NCI-H128 (cell line): ENCODE measurements around the gene PCAT7.
"Not testable (repeated sequence)": the region's sequence is repeated elsewhere in the genome, so short reads cannot be mapped to it uniquely, and the experiment has no call there.

Experiments
- DNase-seq: peaks from one replicate; lab custom pipeline; 2025; ENCODE audit not compliant: unreplicated experiment; lab: John Stamatoyannopoulos, UW

Gene PCAT7

GRCh38 chr9:94560237-94560636 is 5.4 kb downstream of the PCAT7 start:
- no peak for DNase-seq

GRCh38 chr9:94563548-94563947 is 8.7 kb downstream of the PCAT7 start:
- DNase-seq: no peak

GRCh38 chr9:94564279-94564678 is 9.4 kb downstream of the PCAT7 start:
- DNase-seq: not testable (repeated sequence)

- DNase-seq: no peak
Observed at GRCh38 chr9:94566550-94566949, 11.7 kb downstream of the PCAT7 start.

GRCh38 chr9:94567271-94567670 is 12.4 kb downstream of the PCAT7 start:
- DNase-seq: no peak

- no peak for DNase-seq
Observed at GRCh38 chr9:94568250-94568889, 13.5 kb downstream of the PCAT7 start.

- DNase-seq: no peak
Observed at GRCh38 chr9:94568972-94569712, 14.3 kb downstream of the PCAT7 start.

- no peak for DNase-seq
Observed at GRCh38 chr9:94576131-94576530, 21.2 kb downstream of the PCAT7 start.

- no peak for DNase-seq
Observed at GRCh38 chr9:94577036-94577435, 22.2 kb downstream of the PCAT7 start.

- no peak for DNase-seq
Observed at GRCh38 chr9:94577571-94577970, 22.7 kb downstream of the PCAT7 start.

GRCh38 chr9:94581728-94582127 is 26.8 kb downstream of the PCAT7 start:
- DNase-seq: no peak

GRCh38 chr9:94584555-94584954 is 29.7 kb downstream of the PCAT7 start:
- DNase-seq: no peak

- DNase-seq: no peak
Observed at GRCh38 chr9:94586316-94586715, 31.4 kb downstream of the PCAT7 start.

GRCh38 chr9:94586814-94587213 is 31.9 kb downstream of the PCAT7 start:
- no peak for DNase-seq

- no peak for DNase-seq
Observed at GRCh38 chr9:94588681-94589080, 33.8 kb downstream of the PCAT7 start.

- not testable (repeated sequence) for DNase-seq
Observed at GRCh38 chr9:94591046-94591545, 36.2 kb downstream of the PCAT7 start.

GRCh38 chr9:94591876-94592275 is 37.0 kb downstream of the PCAT7 start:
- DNase-seq: no peak

GRCh38 chr9:94592683-94593082 is 37.8 kb downstream of the PCAT7 start:
- DNase-seq: not testable (repeated sequence)

GRCh38 chr9:94593459-94594345 is 38.8 kb downstream of the PCAT7 start, which contains the start of gene FBP2:
Gene FBP2, minus strand, starts transcription at chr9:94593824. Its CDS starts 98 bp downstream, at chr9:94593726.
- DNase-seq: no peak

GRCh38 chr9:94599102-94599501 is 44.2 kb downstream of the PCAT7 start:
- no peak for DNase-seq

GRCh38 chr9:94600258-94600657 is 45.4 kb downstream of the PCAT7 start:
- DNase-seq: no peak
